PC-3 (cell line): ENCODE data around the gene FBXO7.

Experiments used
- CTCF ChIP-seq: fragments of 300-600 bp; sonication (generic); conservative IDR thresholded peaks from 2 replicates; pipeline ENCODE4 v1.5.1; 2017; ENCODE audit warnings: antibody characterized with exemption, low read depth, mild to moderate bottlenecking, low read length
- EZH2phosphoT487 ChIP-seq: fragments of 300-600 bp; sonication (generic); IDR thresholded peaks from 2 replicates; pipeline ENCODE4 v1.6.1; 2018; ENCODE audit warnings: mild to moderate bottlenecking, antibody characterized with exemption, low read length, borderline replicate concordance

DNA sequence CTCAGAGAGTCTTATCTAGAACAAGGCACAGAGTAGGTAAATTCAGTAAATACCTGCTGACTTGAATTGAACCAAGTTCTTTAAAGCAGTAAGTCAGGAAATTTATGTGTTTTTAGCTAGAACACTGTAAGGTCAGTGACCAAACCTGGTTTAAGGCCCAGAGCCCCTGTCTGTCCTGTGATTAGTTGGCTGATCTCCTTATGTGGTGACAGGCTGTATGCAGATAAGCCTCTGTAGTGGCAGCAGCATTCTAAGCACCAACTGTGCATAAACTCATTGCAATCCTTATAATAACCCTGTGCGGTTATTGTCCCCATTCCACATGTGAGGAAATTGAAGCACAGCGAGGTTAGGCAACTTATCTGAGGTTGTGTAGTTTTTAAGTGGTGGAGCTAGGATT, 40.5 kb downstream of the FBXO7 start:
- no peak for TF ChIP-seq CTCF
- no peak for TF ChIP-seq EZH2phosphoT487
